HFFc6 (cell line): ENCODE data around the gene ACOT4. TPM values are rescaled to one million over a fixed set of nuclear protein-coding genes. Genes with fewer than 3 reads are reported as not detected.

Experiments
- DNase-seq: peaks from one replicate; pipeline ENCODE4 v3.0.0-alpha.2; 2018
- H3K27ac Mint-ChIP-seq: 2 replicates; pipeline ENCODE4 v1.8.0; 2020; ENCODE audit warnings: mild to moderate bottlenecking, mixed read lengths
- H3K27me3 Mint-ChIP-seq: 2 replicates; pipeline ENCODE4 v1.8.0; 2021; ENCODE audit warnings: mild to moderate bottlenecking, moderate library complexity, mixed read lengths; ENCODE audit not compliant: insufficient read depth
- H3K36me3 Mint-ChIP-seq: 2 replicates; pipeline ENCODE4 v1.8.0; 2021; ENCODE audit warnings: low read depth, mixed read lengths
- H3K4me1 Mint-ChIP-seq: 2 replicates; pipeline ENCODE4 v1.8.0; 2020; ENCODE audit warnings: low read depth, mixed read lengths
- H3K4me3 Mint-ChIP-seq: 2 replicates; pipeline ENCODE4 v1.8.0; 2020; ENCODE audit warnings: mild to moderate bottlenecking, moderate library complexity, mixed read lengths
- H3K9me3 Mint-ChIP-seq: 2 replicates; pipeline ENCODE4 v1.8.0; 2020; ENCODE audit warnings: mild to moderate bottlenecking, mixed read lengths
- CTCF ChIP-seq: fragments of 200-600 bp; sonication (generic); IDR thresholded peaks from 2 replicates; pipeline ENCODE4 v1.5.0; 2021; ENCODE audit warnings: antibody characterized with exemption, mild to moderate bottlenecking
- total RNA-seq, 6 experiments: library from RNA; stranded (reverse); fragmentation: NEBNext Ultra II Directional; extraction: Animal tissue kit (Norgen Biotek cat#: 25700); gene quantifications; 2 replicates in 1 of 6; 3 replicates in 5 of 6; pipeline ENCODE4 v1.2.3, GENCODE V29; 2021

ACOT4 gene
- total RNA-seq, 6 experiments from 2014 or later, result not detected

- Mint-ChIP-seq H3K36me3 (no peaks in the 10 kb centered on the region), H3K4me1 (peaks cover 7% of the 10 kb centered on the region; the same call in 1 of the 2 replicates), H3K4me3 (no peak overlapping the region), H3K27me3 (peaks cover 10% of the 10 kb centered on the region; the same call in 1 of the 2 replicates), H3K9me3 (no peaks in the 10 kb centered on the region), H3K27ac (no peak overlapping the region)
- no peak for DNase-seq
- no peak for TF ChIP-seq CTCF
Measured at GRCh38 chr14:73599499-73599898, 7.8 kb downstream of the ACOT4 start.

GRCh38 chr14:73602994-73603393 is 11.3 kb downstream of the ACOT4 start:
- no peak for TF ChIP-seq CTCF

GRCh38 chr14:73606271-73606670 is 14.6 kb downstream of the ACOT4 start:
- Mint-ChIP-seq H3K9me3 (peaks cover 9% of the 10 kb centered on the region), H3K4me1 (peaks cover 7% of the 10 kb centered on the region; the same call in 1 of the 2 replicates), H3K27ac (no peak overlapping the region), H3K4me3 (no peak overlapping the region), H3K27me3 (peaks cover 15% of the 10 kb centered on the region), H3K36me3 (peaks cover 5% of the 10 kb centered on the region; the same call in 1 of the 2 replicates)
- no peak for DNase-seq
- no peak for TF ChIP-seq CTCF

More at GRCh38 chr14:73602994-73603393, 11.3 kb downstream of the ACOT4 start:
- no peak overlapping the region for H3K4me3 Mint-ChIP-seq
- H3K4me1 Mint-ChIP-seq, result peaks cover 7% of the 10 kb centered on the region; the same call in 1 of the 2 replicates
- H3K27me3 Mint-ChIP-seq, result peaks cover 19% of the 10 kb centered on the region
- H3K27ac Mint-ChIP-seq, result no peak overlapping the region
- DNase-seq, result no peak
- peaks cover 5% of the 10 kb centered on the region; the same call in 1 of the 2 replicates for H3K36me3 Mint-ChIP-seq
- peaks cover 6% of the 10 kb centered on the region; the same call in 1 of the 2 replicates for H3K9me3 Mint-ChIP-seq

- TF ChIP-seq CTCF, result no peak
- peaks cover 5% of the 10 kb centered on the region; the same call in 1 of the 2 replicates for H3K36me3 Mint-ChIP-seq
Measured at GRCh38 chr14:73607241-73607640, 15.6 kb downstream of the ACOT4 start.

GRCh38 chr14:73610687-73611086 is 19.0 kb downstream of the ACOT4 start:
- H3K9me3 Mint-ChIP-seq, result peaks cover 11% of the 10 kb centered on the region
- H3K27me3 Mint-ChIP-seq, result peaks cover 12% of the 10 kb centered on the region
- no peaks in the 10 kb centered on the region; the same call in 1 of the 2 replicates for H3K4me1 Mint-ChIP-seq
- TF ChIP-seq CTCF, result no peak
- H3K27ac Mint-ChIP-seq, result no peak overlapping the region
- DNase-seq, result no peak
- no peak overlapping the region for H3K4me3 Mint-ChIP-seq
- H3K36me3 Mint-ChIP-seq, result no peaks in the 10 kb centered on the region; the same call in 1 of the 2 replicates

More at GRCh38 chr14:73607241-73607640, 15.6 kb downstream of the ACOT4 start:
- H3K27me3 Mint-ChIP-seq, result peaks cover 15% of the 10 kb centered on the region
- H3K4me1 Mint-ChIP-seq, result peaks cover 5% of the 10 kb centered on the region; the same call in 1 of the 2 replicates
- H3K4me3 Mint-ChIP-seq, result no peak overlapping the region
- H3K27ac Mint-ChIP-seq, result no peak overlapping the region
- DNase-seq, result no peak
- H3K9me3 Mint-ChIP-seq, result peaks cover 11% of the 10 kb centered on the region
